HepG2 (cell line): ENCODE data around the gene BRSK2. TPM values are rescaled to one million over a fixed set of nuclear protein-coding genes. Genes with fewer than 3 reads are reported as not detected.
A peak's percentile ranks its signal among the peaks of the same experiment; 100 is the strongest.

ENCODE experiments used
- ATAC-seq: fragments of 200-7000 bp; cut with Tn5 transposase; 3 replicates; pipeline ENCODE4 v1.9.1; 2020; ENCODE audit warnings: mild to moderate bottlenecking, moderate library complexity
- BruUV-seq: library from RNA; stranded (reverse); fragments of 400-500 nt; replicated peaks from 2 replicates; lab custom pipeline; 2021; lab: Mats Ljungman, UMichigan
- CTCF ChIA-PET: fragments of 300-600 bp; formaldehyde crosslinking; extraction: SDS; loops from one replicate; lab custom pipeline; 2021; ENCODE audit warnings: low total read pairs, inconsistent platforms, low intra/inter-chr PET ratio; lab: Yijun Ruan, JAX
- POLR2A ChIA-PET: fragments of 350-600 bp; sonication (Branson Sonifier 250); formaldehyde crosslinking; loops from one replicate; lab custom pipeline; 2020; ENCODE audit warnings: antibody characterized with exemption, inconsistent platforms; lab: Yijun Ruan, JAX
- DNase-seq: peaks from one replicate; pipeline ENCODE4 v3.0.0-alpha.2; 2015; ENCODE audit warnings: low spot score
- FAIRE-seq: peaks from 3 replicates; lab custom pipeline; 2011; peaks lifted over from hg19 to GRCh38; lab: Jason Lieb, UNC
- H2AFZ ChIP-seq: one replicate; pipeline ENCODE4 v1.6.1; 2011; ENCODE audit warnings: low read length, inconsistent platforms
- H3K27ac ChIP-seq: fragments of 300-600 bp; 3 replicates; pipeline ENCODE4 v1.8.0; 2011; ENCODE audit warnings: mixed run types, mild to moderate bottlenecking, mixed read lengths, low read length, inconsistent platforms; ENCODE audit not compliant: insufficient read depth; ENCODE audit errors: extremely low read length
- H3K27me3 ChIP-seq, 2 experiments: fragments of 200-600 bp in 1 of 2; 2 replicates in 1 of 2; 3 replicates in 1 of 2; pipeline versions ENCODE4 v1.6.0 to v1.8.0; 2011; ENCODE audit warnings: low read length in 2 of 2, mild to moderate bottlenecking in 2 of 2, moderate library complexity in 2 of 2, inconsistent platforms in 1 of 2; ENCODE audit not compliant: insufficient read depth in 2 of 2, control insufficient read depth in 1 of 2
- H3K36me3 ChIP-seq, 2 experiments: fragments of 200-600 bp in 1 of 2; replicated peaks in 1 of 2; 2 replicates in 1 of 2; 3 replicates in 1 of 2; pipeline versions ENCODE4 v1.5.1 to v1.8.0; 2011; ENCODE audit warnings: low read length in 2 of 2, inconsistent platforms in 1 of 2; ENCODE audit not compliant: insufficient read depth in 2 of 2, control insufficient read depth in 1 of 2
- H3K4me1 ChIP-seq: 2 replicates; pipeline ENCODE4 v1.5.1; 2012; ENCODE audit warnings: low read length, inconsistent platforms; ENCODE audit not compliant: insufficient read depth
- H3K4me2 ChIP-seq: 2 replicates; pipeline ENCODE4 v1.6.0; 2011; ENCODE audit warnings: low read depth, low read length, inconsistent platforms
- H3K4me3 ChIP-seq, 3 experiments: fragments of 200-600 bp in 1 of 3; sonication (generic), shearing (Covaris generic) in 1 of 3; replicated peaks in 1 of 3; 2 replicates each; pipeline ENCODE4 v1.5.1; 2011 to 2016; ENCODE audit warnings: low read length in 3 of 3, inconsistent platforms in 2 of 3, low read depth in 2 of 3, mild to moderate bottlenecking in 2 of 3, control low read depth in 1 of 3, mixed read lengths in 1 of 3; ENCODE audit not compliant: insufficient read depth in 1 of 3
- H3K79me2 ChIP-seq: one replicate; pipeline ENCODE4 v1.6.1; 2011; ENCODE audit warnings: low read length, inconsistent platforms; ENCODE audit not compliant: insufficient read depth
- H3K9ac ChIP-seq: 2 replicates; pipeline ENCODE4 v1.6.0; 2011; ENCODE audit warnings: mild to moderate bottlenecking, low read depth, low read length, inconsistent platforms; ENCODE audit not compliant: insufficient read depth
- H3K9me3 ChIP-seq: 2 replicates; pipeline ENCODE4 v1.5.1; 2012; ENCODE audit warnings: mild to moderate bottlenecking, low read length
- H4K20me1 ChIP-seq: 2 replicates; pipeline ENCODE4 v1.6.0; 2011; ENCODE audit warnings: inconsistent platforms, mild to moderate bottlenecking, low read length, moderate library complexity; ENCODE audit not compliant: insufficient read depth
- ETV5 ChIP-seq: IDR thresholded peaks from 2 replicates; pipeline ENCODE4 v1.6.1; 2018; ENCODE audit warnings: missing biosample characterization, missing genetic modification reagents, inconsistent platforms, borderline replicate concordance
- RBFOX2 ChIP-seq: fragments of 200-400 bp; formaldehyde crosslinking; IDR thresholded peaks from 2 replicates; pipeline ENCODE4 v1.6.1; 2017; ENCODE audit warnings: low read depth, mild to moderate bottlenecking, low read length
- ZNF687 ChIP-seq: sonication (generic); formaldehyde crosslinking; IDR thresholded peaks from 2 replicates; pipeline ENCODE4 v1.5.1; 2020; ENCODE audit warnings: mild to moderate bottlenecking, missing genetic modification reagents, moderate library complexity
- WGBS: methylation state at CpG from one replicate; pipeline ENCODE4 v1.1.6; 2017; ENCODE audit warnings: low lambda C conversion rate; 5-methylcytosine and 5-hydroxymethylcytosine counted together
- in situ Hi-C: cut with HindIII; loops from 2 replicates; pipeline ENCODE4 v1.10.0; 2017; ENCODE audit warnings: low pct_unique_long_range_greater_than_20kb; ENCODE audit not compliant: extremely low pct_ligation_motif_present
- intact Hi-C: fragments of 100-400 bp; cut with micrococcal nuclease; formaldehyde crosslinking; loops from one replicate; pipeline ENCODE4 v1.10.0; 2022; ENCODE audit not compliant: unreplicated experiment
- polyA plus RNA-seq, 8 experiments: library from polyadenylated mRNA; depleted of rRNA in 3 of 8; stranded (reverse) in 7 of 8; unstranded in 1 of 8; fragments of >200 nt; fragmentation: Illumina TruSeq in 4 of 8; extraction: Trizol in 4 of 8; gene quantifications; 2 replicates each; pipeline versions ENCODE4 v1.2.1 to v1.2.3, GENCODE V29; 2011 to 2016; ENCODE audit warnings: low read depth in 4 of 8, missing spikeins in 1 of 8, mixed read lengths in 1 of 8; ENCODE audit not compliant: insufficient read depth in 1 of 8
- total RNA-seq, 5 experiments: library from RNA; depleted of rRNA; stranded (reverse); fragments of >200 nt; fragmentation: Illumina TruSeq; extraction: Trizol; gene quantifications; 2 replicates each; pipeline ENCODE4 v1.2.3, GENCODE V29; 2016; ENCODE audit warnings: low read depth in 1 of 5

BRSK2 gene
- total and polyA plus RNA-seq, 2 of the 13 experiments (the other 11 are each of a cell fraction or from before 2014, with no cell fraction given): 0.74 to 1.1 TPM

DNA sequence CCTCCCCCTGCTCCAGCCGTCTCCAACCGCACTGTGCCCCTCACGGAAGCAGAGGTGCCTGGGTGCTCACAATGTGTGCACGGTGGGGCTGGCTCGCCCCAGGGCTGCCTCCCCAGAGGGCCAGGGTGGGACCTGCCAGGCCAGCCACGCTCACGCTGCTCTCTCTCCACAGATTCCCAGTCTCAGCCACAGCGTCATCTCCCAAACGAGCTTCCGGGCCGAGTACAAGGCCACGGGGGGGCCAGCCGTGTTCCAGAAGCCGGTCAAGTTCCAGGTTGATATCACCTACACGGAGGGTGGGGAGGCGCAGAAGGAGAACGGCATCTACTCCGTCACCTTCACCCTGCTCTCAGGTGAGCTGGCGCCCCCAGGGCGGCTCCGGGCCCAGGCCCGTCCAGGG, 66.4 kb downstream of the BRSK2 start:
- TF ChIP-seq RBFOX2 (no peak), ZNF687 (0 out of 2 replicates have a peak, but pooled peaks have one; percentile 9), ETV5 (CRISPR knock-in tag) (peak; percentile 29; the same call in 1 of the 2 replicates)
- Histone ChIP-seq H3K9me3 (no peaks in the 10 kb centered on the region), H2AFZ (no peak overlapping the region), H3K4me2 (no peak overlapping the region), H3K79me2 (no peaks in the 10 kb centered on the region), H3K9ac (no peak overlapping the region), H3K36me3 (no peaks in the 10 kb centered on the region), H3K27me3 (peaks cover 4 to 25% of the 10 kb centered on the region in 2 experiments; a peak in 3 of 5 replicates), H3K4me3 (no peak overlapping the region), H3K27ac (no peak overlapping the region), H4K20me1 (0 out of 2 replicates have a peak, but pooled peaks cover 3% of the 10 kb centered on the region), H3K4me1 (no peaks in the 10 kb centered on the region)
- BruUV-seq: no TSS peak
- no peak for FAIRE-seq
- ChIA-PET POLR2A (no interaction called here), CTCF (no interaction called here)
- no peak for DNase-seq
- in situ Hi-C loops (no loop called here), intact Hi-C loops (no loop called here)
- ATAC-seq: no peak
- 19% methylated on average over 6 of the region's 22 CpGs for WGBS
